Endothelial cell of umbilical vein (primary cell): ENCODE results near the gene GUCY1B1. TPM values are rescaled to one million over a fixed set of nuclear protein-coding genes. Genes with fewer than 3 reads are reported as not detected.

Experiments used
- BruUV-seq: library from RNA; stranded (reverse); fragments of 400-500 nt; replicated peaks from 2 replicates; lab custom pipeline; 2021; lab: Mats Ljungman, UMichigan
- CTCF ChIA-PET: fragments of 300-600, 350-600 bp; sonication (Branson Sonifier 250); formaldehyde crosslinking; loops from one replicate; lab custom pipeline; 2021; ENCODE audit warnings: antibody characterized with exemption, inconsistent platforms; lab: Charles Lee
- POLR2A ChIA-PET: fragments of 300-600, 350-600 bp; sonication (Branson Sonifier 250); formaldehyde crosslinking; loops from one replicate; lab custom pipeline; 2021; ENCODE audit warnings: antibody characterized with exemption, inconsistent platforms; lab: Charles Lee
- DNase-seq: peaks from one replicate; pipeline ENCODE4 v3.0.0-alpha.2; 2011; ENCODE audit warnings: low read depth, low spot score
- FAIRE-seq: peaks from 2 replicates; lab custom pipeline; 2011; peaks lifted over from hg19 to GRCh38; lab: Jason Lieb, UNC
- H2AFZ ChIP-seq: 2 replicates; pipeline ENCODE4 v1.6.0; 2012; ENCODE audit warnings: low read depth, low read length, control low read depth, inconsistent platforms
- H3K27ac ChIP-seq: 2 replicates; pipeline ENCODE4 v1.5.1; 2011; ENCODE audit warnings: low read depth, mild to moderate bottlenecking, control low read depth, low read length, moderate library complexity; ENCODE audit not compliant: insufficient read depth
- H3K27me3 ChIP-seq, 2 experiments: 2 replicates each; pipeline versions ENCODE4 v1.6.0 to v1.6.1; 2011; ENCODE audit warnings: low read length in 2 of 2, mixed read lengths in 1 of 2; ENCODE audit not compliant: control insufficient read depth in 2 of 2, insufficient read depth in 2 of 2
- H3K36me3 ChIP-seq, 2 experiments: 2 replicates in 1 of 2; 3 replicates in 1 of 2; pipeline ENCODE4 v1.5.1; 2011; ENCODE audit warnings: low read length in 2 of 2, mild to moderate bottlenecking in 1 of 2, moderate library complexity in 1 of 2; ENCODE audit not compliant: control insufficient read depth in 2 of 2, insufficient read depth in 2 of 2; ENCODE audit errors: extremely low read depth in 1 of 2
- H3K4me1 ChIP-seq: 3 replicates; pipeline ENCODE4 v1.5.1; 2011; ENCODE audit warnings: mild to moderate bottlenecking, low read length; ENCODE audit not compliant: control insufficient read depth, insufficient read depth; ENCODE audit errors: extremely low read depth
- H3K4me2 ChIP-seq: 2 replicates; pipeline ENCODE4 v1.6.1; 2011; ENCODE audit warnings: low read length, control low read depth, mixed read lengths; ENCODE audit not compliant: insufficient read depth
- H3K4me3 ChIP-seq, 3 experiments: fragments of 200-600 bp in 1 of 3; sonication (generic), shearing (Covaris generic) in 1 of 3; replicated peaks in 1 of 3; 2 replicates each; pipeline ENCODE4 v1.5.1; 2011 to 2016; ENCODE audit warnings: control low read depth in 3 of 3, low read length in 3 of 3, mild to moderate bottlenecking in 2 of 3, inconsistent platforms in 1 of 3, low read depth in 1 of 3, moderate library complexity in 1 of 3; ENCODE audit not compliant: insufficient read depth in 1 of 3
- H3K79me2 ChIP-seq: 2 replicates; pipeline ENCODE4 v1.6.0; 2012; ENCODE audit warnings: low read length, inconsistent platforms; ENCODE audit not compliant: control insufficient read depth, insufficient read depth
- H3K9ac ChIP-seq: replicated peaks from 2 replicates; pipeline ENCODE3; 2011; ENCODE audit warnings: low read length, control low read depth; ENCODE audit not compliant: insufficient read depth; ENCODE audit errors: extremely low read depth
- H3K9me1 ChIP-seq: replicated peaks from 3 replicates; pipeline ENCODE4 v1.6.0; 2011; ENCODE audit warnings: mild to moderate bottlenecking, low read length; ENCODE audit not compliant: control insufficient read depth, insufficient read depth; ENCODE audit errors: extremely low read depth
- H3K9me3 ChIP-seq: replicated peaks from 2 replicates; pipeline ENCODE4 v1.5.1; 2012; ENCODE audit warnings: low read length, inconsistent platforms; ENCODE audit not compliant: control insufficient read depth, insufficient read depth
- H4K20me1 ChIP-seq: replicated peaks from 2 replicates; pipeline ENCODE3; 2011; ENCODE audit warnings: mild to moderate bottlenecking, low read length; ENCODE audit not compliant: control insufficient read depth, insufficient read depth; ENCODE audit errors: extremely low read depth
- EZH2 ChIP-seq: IDR thresholded peaks from 2 replicates; pipeline ENCODE4 v1.6.1; 2012; ENCODE audit warnings: borderline replicate concordance, low read depth, mild to moderate bottlenecking, moderate library complexity, low read length, inconsistent platforms; ENCODE audit not compliant: severe bottlenecking
- FOS ChIP-seq: IDR thresholded peaks from 2 replicates; pipeline ENCODE4 v1.6.1; 2011; ENCODE audit warnings: mild to moderate bottlenecking, low read length, moderate library complexity, borderline replicate concordance; ENCODE audit not compliant: insufficient read depth
- GATA2 ChIP-seq: IDR thresholded peaks from 2 replicates; pipeline ENCODE4 v1.7.0; 2011; ENCODE audit warnings: low read depth, mild to moderate bottlenecking, moderate library complexity, mixed read lengths, low read length; ENCODE audit not compliant: insufficient read length, insufficient read depth
- JUN ChIP-seq: IDR thresholded peaks from 2 replicates; pipeline ENCODE4 v1.6.1; 2011; ENCODE audit warnings: borderline replicate concordance, low read depth; ENCODE audit not compliant: insufficient read length, insufficient read depth
- MYC ChIP-seq: IDR thresholded peaks from one replicate; pipeline ENCODE4 v1.6.1; 2011; ENCODE audit warnings: mild to moderate bottlenecking, low read depth, low read length
- POLR2A ChIP-seq: IDR thresholded peaks from 2 replicates; pipeline ENCODE4 v1.6.1; 2012; ENCODE audit warnings: low read depth, mild to moderate bottlenecking, control low read depth, low read length
- POLR2AphosphoS5 ChIP-seq: IDR thresholded peaks from 2 replicates; pipeline ENCODE4 v1.6.1; 2012; ENCODE audit warnings: low read depth, mild to moderate bottlenecking, control low read depth, low read length, moderate library complexity; ENCODE audit not compliant: insufficient read depth
- dilution Hi-C: fragments of 300-500 bp; cut with MboI; formaldehyde crosslinking; loops from one replicate; pipeline ENCODE4 v1.15.0; 2019; ENCODE audit warnings: low sequenced_read_pairs; ENCODE audit not compliant: extremely low pct_ligation_motif_present
- intact Hi-C: fragments of 100-400 bp; cut with micrococcal nuclease; formaldehyde crosslinking; loops from one replicate; pipeline ENCODE4 v1.10.0; 2022
- polyA plus RNA-seq, 4 experiments: library from polyadenylated mRNA; depleted of rRNA in 3 of 4; stranded (reverse) in 3 of 4; unstranded in 1 of 4; fragments of >200 nt; gene quantifications; 2 replicates each; pipeline versions ENCODE4 v1.2.1 to v1.2.3, GENCODE V29; 2011 to 2012; ENCODE audit warnings: missing spikeins in 1 of 4
- total RNA-seq: library from RNA; stranded (reverse); gene quantifications from 2 replicates; pipeline ENCODE4 v1.2.3, GENCODE V29; 2021
- TF ChIP-seq, protein P1 (sequence below): IDR thresholded peaks from 2 replicates; pipeline ENCODE4 v1.6.1; 2011; ENCODE audit not compliant: insufficient read depth, insufficient read length
- TF ChIP-seq, protein P2 (sequence below), 2 donors: IDR thresholded peaks; 1 replicate in 1 of 2; 2 replicates in 1 of 2; pipeline ENCODE4 v1.5.1; 2011; ENCODE audit warnings: low read length in 2 of 2, mild to moderate bottlenecking in 2 of 2, moderate library complexity in 2 of 2, control low read depth in 1 of 2, inconsistent platforms in 1 of 2, low read depth in 1 of 2; ENCODE audit not compliant: insufficient read depth in 1 of 2; ENCODE audit errors: extremely low read depth in 1 of 2

GUCY1B1 gene
- total and polyA plus RNA-seq, 2 donors (not counting 3 experiments of a cell fraction or from before 2014, with no cell fraction given): 1.9 to 4.7 TPM

DNA sequence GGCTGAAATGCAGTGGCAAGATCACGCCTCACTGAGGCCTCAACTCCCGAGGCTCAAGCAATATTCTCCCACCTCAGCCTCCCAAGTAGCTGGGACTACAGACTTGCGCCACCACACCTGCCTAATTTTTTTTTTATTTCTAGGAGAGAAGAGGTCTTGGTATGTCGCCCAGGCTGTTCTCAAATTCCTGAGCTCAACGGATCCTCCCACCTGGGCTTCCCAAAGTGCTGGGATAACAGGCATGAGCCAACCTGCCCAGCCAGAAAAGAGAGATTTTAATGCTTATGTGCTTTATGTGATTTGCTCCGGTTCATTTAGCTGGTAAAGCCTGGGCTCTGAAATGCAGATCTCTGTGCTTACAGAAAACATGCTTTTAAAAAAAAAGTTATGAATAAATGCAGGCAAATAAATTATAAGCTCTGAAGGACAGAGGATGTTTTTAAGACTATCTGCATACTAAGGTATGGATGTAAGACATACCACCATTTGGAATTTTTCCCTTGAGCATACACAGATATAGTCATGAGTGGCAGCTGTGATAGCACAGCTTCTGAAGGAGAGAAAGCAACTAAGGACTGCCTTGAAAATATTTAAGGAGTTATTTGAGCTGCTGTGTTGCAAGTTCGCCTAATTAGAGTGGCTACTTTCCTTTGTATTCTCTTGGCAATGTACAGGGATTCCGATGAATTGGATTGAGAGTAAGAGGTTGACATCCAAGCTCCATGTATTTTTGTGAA, 13.8 kb downstream of the GUCY1B1 start:
- no peak for TF ChIP-seq POLR2A
- TF ChIP-seq POLR2AphosphoS5: no peak
- TF ChIP-seq EZH2: no peak
- no peak for TF ChIP-seq FOS
- TF ChIP-seq, protein P1, sequence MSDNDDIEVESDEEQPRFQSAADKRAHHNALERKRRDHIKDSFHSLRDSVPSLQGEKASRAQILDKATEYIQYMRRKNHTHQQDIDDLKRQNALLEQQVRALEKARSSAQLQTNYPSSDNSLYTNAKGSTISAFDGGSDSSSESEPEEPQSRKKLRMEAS: no peak
- TF ChIP-seq, protein P2, sequence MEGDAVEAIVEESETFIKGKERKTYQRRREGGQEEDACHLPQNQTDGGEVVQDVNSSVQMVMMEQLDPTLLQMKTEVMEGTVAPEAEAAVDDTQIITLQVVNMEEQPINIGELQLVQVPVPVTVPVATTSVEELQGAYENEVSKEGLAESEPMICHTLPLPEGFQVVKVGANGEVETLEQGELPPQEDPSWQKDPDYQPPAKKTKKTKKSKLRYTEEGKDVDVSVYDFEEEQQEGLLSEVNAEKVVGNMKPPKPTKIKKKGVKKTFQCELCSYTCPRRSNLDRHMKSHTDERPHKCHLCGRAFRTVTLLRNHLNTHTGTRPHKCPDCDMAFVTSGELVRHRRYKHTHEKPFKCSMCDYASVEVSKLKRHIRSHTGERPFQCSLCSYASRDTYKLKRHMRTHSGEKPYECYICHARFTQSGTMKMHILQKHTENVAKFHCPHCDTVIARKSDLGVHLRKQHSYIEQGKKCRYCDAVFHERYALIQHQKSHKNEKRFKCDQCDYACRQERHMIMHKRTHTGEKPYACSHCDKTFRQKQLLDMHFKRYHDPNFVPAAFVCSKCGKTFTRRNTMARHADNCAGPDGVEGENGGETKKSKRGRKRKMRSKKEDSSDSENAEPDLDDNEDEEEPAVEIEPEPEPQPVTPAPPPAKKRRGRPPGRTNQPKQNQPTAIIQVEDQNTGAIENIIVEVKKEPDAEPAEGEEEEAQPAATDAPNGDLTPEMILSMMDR (IDR thresholded peaks at IDR 0.05; ENCODE audit: extremely low read depth in 1 of 2, insufficient read depth in 1 of 2, low read depth in 1 of 2, low read length in 2 of 2): no peak
- TF ChIP-seq GATA2: no peak
- TF ChIP-seq JUN: no peak
- TF ChIP-seq MYC: no peak
- Histone ChIP-seq H3K27ac (no peak overlapping the region), H3K36me3 (no peaks in the 10 kb centered on the region), H3K9me3 (no peaks in the 10 kb centered on the region), H3K27me3 (no peaks in the 10 kb centered on the region), H3K4me3 (no peak overlapping the region), H3K9me1 (no peaks in the 10 kb centered on the region), H4K20me1 (no peaks in the 10 kb centered on the region), H3K9ac (no peak overlapping the region), H2AFZ (no peak overlapping the region), H3K4me2 (no peak overlapping the region), H3K79me2 (no peaks in the 10 kb centered on the region), H3K4me1 (no peaks in the 10 kb centered on the region)
- DNase-seq (no peak), FAIRE-seq (no peak)
- intact Hi-C loops: no loop called here
- no TSS peak for BruUV-seq
- dilution Hi-C loops: no loop called here
- POLR2A ChIA-PET: no interaction called here
- CTCF ChIA-PET: interaction anchor here (0.6 to 1.9 kb wide), 8 partner anchors 9 to 369 kb away, joined by 3 to 8 read pairs (median 3); partner anchors contain the start of gene GUCY1B1
